GM23248 (cell line): ENCODE data around the gene NFKB1. TPM values are rescaled to one million over a fixed set of nuclear protein-coding genes. Genes with fewer than 3 reads are reported as not detected.

Experiments
- DNase-seq: peaks from one replicate; pipeline ENCODE4 v3.0.0-alpha.2; 2015
- H2AFZ ChIP-seq: fragments of 200-600 bp; sonication (generic); 2 replicates; pipeline ENCODE4 v1.6.1; 2016; ENCODE audit warnings: antibody characterized with exemption
- H3F3A ChIP-seq: fragments of 200-600 bp; sonication (generic); 2 replicates; pipeline ENCODE4 v1.6.1; 2016; ENCODE audit warnings: mild to moderate bottlenecking, antibody characterized with exemption, mixed run types; ENCODE audit not compliant: insufficient read depth
- H3K27ac ChIP-seq: fragments of 200-600 bp; sonication (generic); 2 replicates; pipeline ENCODE4 v1.5.1; 2016; ENCODE audit warnings: mild to moderate bottlenecking
- H3K27me3 ChIP-seq: fragments of 200-600 bp; sonication (generic); replicated peaks from 2 replicates; pipeline ENCODE4 v1.6.1; 2016; ENCODE audit warnings: mild to moderate bottlenecking; ENCODE audit not compliant: insufficient read depth
- H3K36me3 ChIP-seq: fragments of 200-600 bp; sonication (generic); 2 replicates; pipeline ENCODE4 v1.6.1; 2016; ENCODE audit warnings: low read depth, mild to moderate bottlenecking
- H3K4me1 ChIP-seq: fragments of 200-600 bp; sonication (generic); 2 replicates; pipeline ENCODE4 v1.6.1; 2016; ENCODE audit warnings: mild to moderate bottlenecking; ENCODE audit not compliant: insufficient read depth
- H3K4me2 ChIP-seq: fragments of 200-600 bp; sonication (generic); one replicate; pipeline ENCODE4 v1.6.1; 2016; ENCODE audit warnings: mild to moderate bottlenecking; ENCODE audit not compliant: unreplicated experiment
- H3K4me3 ChIP-seq: fragments of 200-600 bp; sonication (generic); 2 replicates; pipeline ENCODE4 v1.5.1; 2016; ENCODE audit warnings: mild to moderate bottlenecking
- H3K79me2 ChIP-seq: fragments of 200-600 bp; sonication (generic); 2 replicates; pipeline ENCODE4 v1.6.1; 2016; ENCODE audit warnings: mild to moderate bottlenecking; ENCODE audit not compliant: insufficient read depth
- H3K9ac ChIP-seq: fragments of 200-600 bp; sonication (generic); 2 replicates; pipeline ENCODE4 v1.6.1; 2016; ENCODE audit warnings: mild to moderate bottlenecking
- H3K9me2 ChIP-seq: fragments of 200-600 bp; sonication (generic); 2 replicates; pipeline ENCODE4 v1.6.1; 2016; ENCODE audit warnings: mixed run types, mild to moderate bottlenecking, moderate library complexity; ENCODE audit not compliant: insufficient read depth
- H3K9me3 ChIP-seq: fragments of 200-600 bp; sonication (generic); one replicate; pipeline ENCODE4 v1.6.1; 2017; ENCODE audit warnings: low read depth
- H4K20me1 ChIP-seq: fragments of 200-600 bp; sonication (generic); 2 replicates; pipeline ENCODE4 v1.6.0; 2016; ENCODE audit not compliant: insufficient read depth
- EZH2 ChIP-seq: fragments of 200-600 bp; sonication (generic); IDR thresholded peaks from 2 replicates; pipeline ENCODE4 v1.6.1; 2018; ENCODE audit warnings: antibody characterized with exemption, mild to moderate bottlenecking; ENCODE audit not compliant: insufficient read depth, poor library complexity, severe bottlenecking
- EZH2phosphoT487 ChIP-seq: fragments of 200-600 bp; sonication (generic); IDR thresholded peaks from 2 replicates; pipeline ENCODE4 v1.6.1; 2018; ENCODE audit warnings: antibody characterized with exemption, moderate library complexity, mild to moderate bottlenecking, low read depth; ENCODE audit not compliant: insufficient read depth
- WGBS, 2 experiments: methylation state at CpG; one replicate each; pipeline ENCODE4 v1.1.6; 2015 to 2017; ENCODE audit warnings: low lambda C conversion rate in 2 of 2, low coverage in 1 of 2; ENCODE audit errors: missing lambda C conversion rate in 2 of 2; 5-methylcytosine and 5-hydroxymethylcytosine counted together
- in situ Hi-C: fragments of 300-500 bp; cut with MboI; formaldehyde crosslinking; loops from 2 replicates; pipeline ENCODE4 v1.15.0; 2020
- polyA plus RNA-seq: library from polyadenylated mRNA; unstranded; fragments of >200 nt; fragmentation: Nextera tagmentation; extraction: Ambion mirVana; gene quantifications from 2 replicates; pipeline ENCODE4 v1.2.1, GENCODE V29; 2016
- total RNA-seq: library from RNA; depleted of rRNA; stranded (reverse); fragments of >200 nt; shearing (Covaris generic); gene quantifications from 2 replicates; pipeline ENCODE4 v1.2.3, GENCODE V29; 2014

Gene NFKB1
- total and polyA plus RNA-seq, 2 experiments from 2014 or later = 5.8 to 30.2 TPM

DNA sequence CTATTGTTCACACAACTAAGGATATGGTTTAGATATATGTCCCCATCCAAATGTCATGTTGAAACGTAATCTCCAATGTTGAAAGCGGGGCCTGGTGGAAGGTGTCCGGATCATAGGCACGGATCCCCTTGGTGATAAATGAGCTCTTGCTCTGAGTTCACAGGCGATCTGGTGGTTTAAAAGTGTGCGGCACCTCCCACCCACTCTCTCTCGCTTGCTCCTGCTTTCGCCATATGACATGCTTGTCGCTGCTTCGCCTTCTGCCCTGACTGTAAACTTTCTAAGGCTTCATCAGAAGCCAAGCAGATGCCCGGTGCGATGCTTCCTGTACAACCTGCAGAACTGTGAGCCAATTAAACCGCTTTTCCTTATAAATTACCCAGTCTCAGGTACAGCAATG lies 128.5 kb downstream of the NFKB1 start:
- no peak overlapping the region for H3K9ac ChIP-seq
- H2AFZ ChIP-seq = no peak overlapping the region
- no peaks in the 10 kb centered on the region for H3K79me2 ChIP-seq
- in situ Hi-C loops = loop anchor here (10.0 kb wide), 1 partner anchor 475 kb away; no protein-coding TSS in a partner anchor
- no peak overlapping the region for H3K27ac ChIP-seq
- H3K4me3 ChIP-seq = no peak overlapping the region
- no peaks in the 10 kb centered on the region for H3K9me2 ChIP-seq
- no peak overlapping the region for H3K4me2 ChIP-seq
- no peak for DNase-seq
- H3K9me3 ChIP-seq = no peaks in the 10 kb centered on the region
- H3K27me3 ChIP-seq = no peaks in the 10 kb centered on the region
- peaks cover 14% of the 10 kb centered on the region for H3K4me1 ChIP-seq
- TF ChIP-seq EZH2 (no peak), EZH2phosphoT487 (no peak)
- WGBS, 2 experiments = 82 to 87% methylated on average over 13 of the region's 13 CpGs
- no peaks in the 10 kb centered on the region for H4K20me1 ChIP-seq
- H3K36me3 ChIP-seq = no peaks in the 10 kb centered on the region
- H3F3A ChIP-seq = peaks cover 9% of the 10 kb centered on the region; the same call in 1 of the 2 replicates

DNA sequence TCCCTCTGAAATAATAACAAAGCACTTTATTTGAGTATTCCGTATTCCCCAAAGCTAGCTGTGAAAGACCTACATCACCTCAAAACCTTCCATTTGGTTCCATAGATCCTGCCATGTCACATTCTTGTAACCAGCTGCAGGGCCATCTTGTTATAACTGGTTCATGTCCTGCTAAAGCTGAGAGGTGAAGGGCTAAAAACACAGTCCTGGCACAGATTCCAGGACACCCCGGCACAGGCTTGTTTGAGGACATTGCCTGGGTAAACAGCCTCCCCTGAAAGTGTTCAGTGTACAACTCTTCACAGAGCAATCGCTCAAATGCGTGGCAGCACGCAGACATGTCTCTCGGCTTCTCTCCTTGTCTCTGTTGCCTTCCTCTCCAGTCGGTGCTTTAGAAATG lies 130.5 kb downstream of the NFKB1 start:
- no peaks in the 10 kb centered on the region for H3K27me3 ChIP-seq
- in situ Hi-C loops = no loop called here
- H3K4me1 ChIP-seq = peaks cover 12% of the 10 kb centered on the region
- H3K9me3 ChIP-seq = no peaks in the 10 kb centered on the region
- no peaks in the 10 kb centered on the region for H3K9me2 ChIP-seq
- H3K9ac ChIP-seq = no peak overlapping the region
- WGBS, 2 experiments = 89 to 92% methylated on average over 7 of the region's 7 CpGs
- DNase-seq = no peak
- no peak overlapping the region for H3K27ac ChIP-seq
- H3K4me2 ChIP-seq = no peak overlapping the region
- H4K20me1 ChIP-seq = no peaks in the 10 kb centered on the region
- no peak overlapping the region for H3K4me3 ChIP-seq
- no peaks in the 10 kb centered on the region for H3K36me3 ChIP-seq
- TF ChIP-seq EZH2phosphoT487 = no peak
- TF ChIP-seq EZH2 = no peak
- H2AFZ ChIP-seq = no peak overlapping the region
- peaks cover 9% of the 10 kb centered on the region; the same call in 1 of the 2 replicates for H3F3A ChIP-seq
- no peaks in the 10 kb centered on the region for H3K79me2 ChIP-seq

DNA sequence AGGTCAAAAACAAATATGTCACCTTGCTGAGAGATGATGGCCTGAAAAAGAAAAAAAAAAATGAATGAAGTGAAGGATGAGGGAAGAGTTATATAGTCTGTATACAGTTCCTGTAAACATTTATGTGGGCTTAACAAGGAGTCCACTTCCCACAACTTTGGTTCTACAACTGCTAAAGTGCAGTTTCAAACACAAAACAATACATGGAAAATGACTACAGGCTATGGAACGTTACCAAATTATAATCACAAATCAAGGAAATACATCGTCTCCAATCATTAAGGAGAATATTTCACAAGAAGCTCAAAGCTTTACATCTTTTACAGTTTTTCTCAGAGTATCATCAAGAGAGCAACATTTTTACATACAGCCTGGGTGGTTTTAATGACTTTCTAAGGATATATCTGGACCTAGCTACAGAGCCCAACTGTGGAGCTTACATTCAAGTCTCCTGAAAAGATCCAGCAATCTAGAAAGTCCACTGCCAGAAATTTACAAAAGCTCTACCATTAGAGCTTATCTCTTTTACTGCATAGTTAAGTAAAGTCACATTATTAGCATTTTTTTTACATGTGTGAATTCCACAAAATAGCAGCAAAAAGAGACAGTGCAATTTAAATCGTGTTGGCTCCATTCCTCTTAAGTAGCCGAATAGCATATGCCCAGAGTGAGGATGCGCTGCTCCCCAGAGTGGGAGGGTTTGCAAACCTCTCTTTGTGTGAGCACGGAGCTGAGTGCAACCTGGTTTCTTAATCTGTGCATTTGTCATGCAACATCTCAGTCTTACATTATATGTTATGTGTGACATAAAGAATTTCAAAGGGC lies 131.3 kb downstream of the NFKB1 start:
- H3K27me3 ChIP-seq = no peaks in the 10 kb centered on the region
- in situ Hi-C loops = no loop called here
- TF ChIP-seq EZH2 (no peak), EZH2phosphoT487 (no peak)
- peaks cover 9% of the 10 kb centered on the region; the same call in 1 of the 2 replicates for H3F3A ChIP-seq
- DNase-seq = no peak
- WGBS, 2 experiments = 64 to 70% methylated on average over 6 of the region's 6 CpGs
- no peak overlapping the region for H2AFZ ChIP-seq
- H3K79me2 ChIP-seq = no peaks in the 10 kb centered on the region
- H4K20me1 ChIP-seq = no peaks in the 10 kb centered on the region
- no peak overlapping the region for H3K27ac ChIP-seq
- no peaks in the 10 kb centered on the region for H3K9me3 ChIP-seq
- no peaks in the 10 kb centered on the region for H3K9me2 ChIP-seq
- H3K4me3 ChIP-seq = no peak overlapping the region
- H3K36me3 ChIP-seq = no peaks in the 10 kb centered on the region
- peaks cover 9% of the 10 kb centered on the region for H3K4me1 ChIP-seq
- H3K9ac ChIP-seq = no peak overlapping the region
- no peak overlapping the region for H3K4me2 ChIP-seq

DNA sequence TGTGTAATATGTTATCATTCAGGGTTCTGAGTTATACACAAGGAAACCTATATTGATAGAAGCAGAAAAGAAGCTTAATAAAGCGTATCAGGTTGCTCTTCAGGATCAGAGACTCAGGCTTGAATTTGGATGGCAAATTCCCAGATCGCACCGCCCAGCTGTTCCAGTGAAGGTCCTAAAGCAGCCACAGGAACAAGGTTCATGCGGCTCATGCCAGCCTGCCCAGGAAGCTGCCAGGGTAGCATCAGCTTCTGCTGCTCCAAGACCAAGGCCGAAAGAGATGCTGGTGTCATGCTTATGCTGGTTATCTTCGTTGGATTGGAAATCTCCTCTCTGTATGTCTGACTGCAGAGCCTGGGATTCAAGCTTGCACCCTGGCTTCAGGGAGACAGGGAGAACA lies 131.9 kb downstream of the NFKB1 start:
- H3K27ac ChIP-seq = no peak overlapping the region
- H3K9me2 ChIP-seq = no peaks in the 10 kb centered on the region
- H3K4me2 ChIP-seq = no peak overlapping the region
- H3F3A ChIP-seq = peaks cover 8% of the 10 kb centered on the region; the same call in 1 of the 2 replicates
- H3K79me2 ChIP-seq = no peaks in the 10 kb centered on the region
- H2AFZ ChIP-seq = no peak overlapping the region
- no peaks in the 10 kb centered on the region for H3K36me3 ChIP-seq
- H3K9me3 ChIP-seq = no peaks in the 10 kb centered on the region
- no peaks in the 10 kb centered on the region for H3K27me3 ChIP-seq
- no peaks in the 10 kb centered on the region for H4K20me1 ChIP-seq
- no peak for DNase-seq
- no peak for TF ChIP-seq EZH2
- TF ChIP-seq EZH2phosphoT487 = no peak
- in situ Hi-C loops = no loop called here
- no peak overlapping the region for H3K9ac ChIP-seq
- 88 to 89% methylated on average over 6 of the region's 6 CpGs for WGBS, 2 experiments
- no peak overlapping the region for H3K4me3 ChIP-seq
- peaks cover 3% of the 10 kb centered on the region for H3K4me1 ChIP-seq
